Measurements from ENCODE around the gene ZBTB24. TPM values are rescaled to one million over a fixed set of nuclear protein-coding genes. Genes with fewer than 3 reads are reported as not detected.

ZBTB24 gene
- total and polyA plus RNA-seq, 2 donors (not counting 3 experiments of a cell fraction or from before 2014, with no cell fraction given), result 1.9 to 6.2 TPM

- no peak for FAIRE-seq
- H4K20me1 ChIP-seq (replicated peaks; ENCODE audit: control insufficient read depth, extremely low read depth, insufficient read depth, low read length), result no peaks in the 10 kb centered on the region
These were observed 2.4 kb upstream of the ZBTB24 start for GRCh38 chr6:109485266-109485935.

More at GRCh38 chr6:109485266-109485935, 2.4 kb upstream of the ZBTB24 start:
- ChIA-PET POLR2A (no interaction called here), CTCF (interaction anchor here (1.3 to 2.0 kb wide), 2 partner anchors 9 to 297 kb away, joined by 4 to 5 read pairs; no protein-coding TSS in a partner anchor)
- H3K27ac ChIP-seq (ENCODE audit: insufficient read depth, low read depth, low read length), result no peak overlapping the region
- BruUV-seq (replicated peaks), result no TSS peak
- H3K4me2 ChIP-seq (ENCODE audit: insufficient read depth, low read length), result no peak overlapping the region
- DNase-seq (ENCODE audit: low read depth, low spot score), result no peak
- no peak overlapping the region for H2AFZ ChIP-seq (ENCODE audit: low read depth, low read length)
- no peak overlapping the region for H3K9ac ChIP-seq (replicated peaks; ENCODE audit: extremely low read depth, insufficient read depth, low read length)
- peaks cover 8 to 13% of the 10 kb centered on the region in 2 experiments for H3K27me3 ChIP-seq (ENCODE audit: control insufficient read depth in 2 of 2, insufficient read depth in 2 of 2, low read length in 2 of 2)
- H3K9me3 ChIP-seq (replicated peaks; ENCODE audit: control insufficient read depth, insufficient read depth, low read length), result no peaks in the 10 kb centered on the region
- peaks cover 22% of the 10 kb centered on the region for H3K79me2 ChIP-seq (ENCODE audit: control insufficient read depth, insufficient read depth, low read length)
- intact Hi-C loops (cut with micrococcal nuclease) (no loop called here), dilution Hi-C loops (cut with MboI; ENCODE audit: extremely low pct_ligation_motif_present, low sequenced_read_pairs) (no loop called here)
- peaks cover 0 to 3% of the 10 kb centered on the region in 2 experiments for H3K36me3 ChIP-seq (ENCODE audit: control insufficient read depth in 2 of 2, extremely low read depth in 1 of 2, insufficient read depth in 2 of 2, low read length in 2 of 2)
- no peak overlapping the region for H3K4me3 ChIP-seq (replicated peaks in 1 of 3; ENCODE audit: insufficient read depth in 1 of 3, low read depth in 1 of 3, low read length in 3 of 3)
- H3K4me1 ChIP-seq (ENCODE audit: control insufficient read depth, extremely low read depth, insufficient read depth, low read length), result peaks cover 17% of the 10 kb centered on the region
- TF ChIP-seq, protein P1, sequence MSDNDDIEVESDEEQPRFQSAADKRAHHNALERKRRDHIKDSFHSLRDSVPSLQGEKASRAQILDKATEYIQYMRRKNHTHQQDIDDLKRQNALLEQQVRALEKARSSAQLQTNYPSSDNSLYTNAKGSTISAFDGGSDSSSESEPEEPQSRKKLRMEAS (IDR thresholded peaks at IDR 0.05; ENCODE audit: insufficient read depth, insufficient read length), result no peak
- TF ChIP-seq EZH2 (IDR thresholded peaks at IDR 0.05; ENCODE audit: borderline replicate concordance, low read depth, low read length, severe bottlenecking), result no peak
- no peak for TF ChIP-seq POLR2AphosphoS5 (IDR thresholded peaks at IDR 0.05; ENCODE audit: insufficient read depth, low read depth, low read length)
- no peak for TF ChIP-seq FOS (IDR thresholded peaks at IDR 0.05; ENCODE audit: borderline replicate concordance, insufficient read depth, low read length)
- no peak for TF ChIP-seq GATA2 (IDR thresholded peaks at IDR 0.05; ENCODE audit: insufficient read depth, insufficient read length, low read depth, low read length)
- no peak for TF ChIP-seq POLR2A (IDR thresholded peaks at IDR 0.05; ENCODE audit: low read depth, low read length)
- TF ChIP-seq CTCF (IDR thresholded peaks at IDR 0.05; ENCODE audit: extremely low read depth in 1 of 2, insufficient read depth in 1 of 2, low read depth in 1 of 2, low read length in 2 of 2), result no peak
- no peak for TF ChIP-seq MYC (IDR thresholded peaks at IDR 0.05; ENCODE audit: low read depth, low read length)
- no peak for TF ChIP-seq JUN (IDR thresholded peaks at IDR 0.05; ENCODE audit: borderline replicate concordance, insufficient read depth, insufficient read length, low read depth)
- H3K9me1 ChIP-seq (replicated peaks; ENCODE audit: control insufficient read depth, extremely low read depth, insufficient read depth, low read length), result no peaks in the 10 kb centered on the region

Measured in endothelial cell of umbilical vein (primary cell).